COLO829 (cell line): ENCODE data around the gene KDSR.

ENCODE experiments used
- DNase-seq: peaks from one replicate; pipeline ENCODE4 v3.0.0; 2012; ENCODE audit warnings: low spot score

Gene KDSR, protein sequence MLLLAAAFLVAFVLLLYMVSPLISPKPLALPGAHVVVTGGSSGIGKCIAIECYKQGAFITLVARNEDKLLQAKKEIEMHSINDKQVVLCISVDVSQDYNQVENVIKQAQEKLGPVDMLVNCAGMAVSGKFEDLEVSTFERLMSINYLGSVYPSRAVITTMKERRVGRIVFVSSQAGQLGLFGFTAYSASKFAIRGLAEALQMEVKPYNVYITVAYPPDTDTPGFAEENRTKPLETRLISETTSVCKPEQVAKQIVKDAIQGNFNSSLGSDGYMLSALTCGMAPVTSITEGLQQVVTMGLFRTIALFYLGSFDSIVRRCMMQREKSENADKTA

DNA sequence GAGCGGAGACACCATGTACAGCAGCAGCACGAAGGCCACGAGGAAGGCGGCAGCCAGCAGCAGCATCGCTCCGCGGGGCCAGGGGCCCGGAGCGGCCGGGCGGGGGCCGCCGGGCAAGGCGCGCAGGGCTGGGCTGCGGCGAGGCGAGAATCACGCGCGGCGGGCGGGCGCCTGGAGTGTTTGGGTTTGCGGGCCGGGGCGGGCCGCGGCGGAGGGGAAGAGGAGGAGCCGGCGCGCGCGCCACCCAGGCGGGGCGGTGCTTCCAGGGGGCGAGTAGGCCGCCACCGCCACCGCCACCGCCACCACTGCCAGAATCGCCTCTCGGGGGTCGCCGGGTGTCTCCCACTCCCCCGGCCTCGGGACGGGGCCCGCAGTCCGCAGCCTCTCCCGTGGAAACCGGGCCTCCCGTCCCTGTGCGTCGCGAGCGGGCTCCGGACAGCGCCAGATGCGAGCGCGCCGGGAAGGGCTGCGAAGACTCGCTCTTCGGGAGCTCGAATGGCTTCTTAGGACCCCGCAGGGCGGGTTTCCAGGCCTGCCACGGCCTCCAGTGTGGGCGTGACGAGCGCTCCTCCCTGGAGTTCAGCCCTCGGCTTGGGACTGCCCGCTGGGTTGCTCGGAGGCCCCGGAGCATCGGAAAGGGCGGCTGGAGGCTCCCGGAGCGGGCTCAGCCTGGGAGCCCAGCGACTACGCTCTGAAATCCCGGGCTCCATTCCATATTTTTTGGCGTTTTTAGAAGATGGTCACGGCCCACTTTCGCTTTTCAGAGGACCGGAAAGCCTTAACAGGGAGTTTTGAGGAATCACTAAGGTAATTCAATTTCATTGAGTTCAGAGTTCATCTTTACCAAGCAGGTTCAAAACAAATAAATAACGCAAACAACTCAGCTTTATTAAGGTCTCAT is at the start of gene KDSR:
KDSR (minus strand) TSS at position 154 of the 901 bp plus-strand sequence; CDS start at position 66, 88 bp downstream.
- DNase-seq: peak; percentile 91

DNA sequence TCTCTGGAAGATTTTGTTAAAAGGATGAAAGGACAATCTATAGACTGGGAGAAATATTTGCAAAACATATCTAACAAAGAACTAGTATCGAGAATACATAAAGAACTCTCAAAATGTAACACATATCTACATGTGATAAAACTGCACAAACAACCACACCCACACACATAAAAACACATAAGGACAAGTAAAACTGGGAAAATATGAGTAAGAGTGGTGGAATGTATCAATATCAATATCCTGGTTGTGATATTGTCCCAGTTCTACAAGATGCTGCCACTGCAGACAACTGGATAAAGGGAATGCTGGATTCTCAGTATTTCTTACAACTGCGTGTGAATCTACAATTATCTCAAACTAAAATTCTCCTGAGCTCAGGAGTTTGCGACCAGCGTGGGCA is 45.9 kb upstream of the KDSR start:
- DNase-seq: no peak

DNA sequence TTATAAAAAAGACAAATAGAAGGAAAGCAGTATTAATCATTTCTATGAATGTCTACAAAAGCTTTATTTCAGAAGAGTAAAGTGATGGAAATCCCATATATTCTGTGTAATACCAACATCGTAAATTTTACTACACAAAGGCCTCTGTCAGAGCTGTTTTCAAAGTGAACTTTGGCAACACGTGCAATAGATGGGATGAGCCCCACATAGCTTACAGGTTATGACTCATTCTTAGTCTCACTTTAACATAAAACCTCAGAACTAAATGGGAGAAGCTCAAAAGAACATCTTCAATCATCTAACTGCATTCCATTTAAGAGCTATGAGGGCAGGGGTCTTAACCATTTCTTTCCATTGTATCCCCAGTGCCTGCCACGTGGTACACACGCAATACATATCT is 43.8 kb upstream of the KDSR start:
- DNase-seq: peak; percentile 90

DNA sequence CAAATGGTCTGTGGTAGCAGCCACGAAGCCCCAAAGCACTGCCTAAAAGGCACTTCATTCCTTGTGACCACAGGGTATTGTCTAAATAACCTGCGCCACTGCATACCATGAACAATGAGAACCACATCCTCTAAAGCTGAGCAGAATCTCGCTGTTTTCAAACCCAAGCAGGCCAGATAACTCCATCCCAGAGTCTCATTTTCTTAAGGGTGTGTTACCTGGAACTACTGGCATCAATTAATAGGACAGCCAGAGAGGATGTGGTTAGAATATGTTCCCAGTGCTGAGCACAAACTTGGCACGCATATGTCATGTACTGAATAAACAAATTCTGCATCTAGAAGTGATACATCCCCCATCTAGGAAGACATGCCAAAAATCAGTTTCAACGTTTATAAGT is 42.3 kb upstream of the KDSR start:
- DNase-seq: no peak

DNA sequence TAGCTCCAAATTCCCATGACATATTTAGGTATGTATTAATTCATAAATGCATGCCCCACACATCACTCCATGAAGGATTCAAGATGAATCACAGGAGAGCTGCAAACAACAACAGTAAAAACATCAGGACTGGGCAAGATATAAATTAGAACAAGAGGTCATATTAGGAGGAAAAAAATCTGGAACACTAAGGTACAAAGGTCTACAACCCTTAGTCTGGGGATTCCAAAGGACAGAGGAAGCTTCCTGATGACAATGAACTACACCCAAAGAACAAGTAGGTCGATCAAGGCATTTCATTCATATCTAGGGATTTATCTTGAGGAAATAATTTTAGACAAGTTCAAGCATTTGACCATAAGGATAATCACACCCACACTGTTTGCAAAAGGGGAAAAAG is 40.7 kb upstream of the KDSR start:
- DNase-seq: no peak

DNA sequence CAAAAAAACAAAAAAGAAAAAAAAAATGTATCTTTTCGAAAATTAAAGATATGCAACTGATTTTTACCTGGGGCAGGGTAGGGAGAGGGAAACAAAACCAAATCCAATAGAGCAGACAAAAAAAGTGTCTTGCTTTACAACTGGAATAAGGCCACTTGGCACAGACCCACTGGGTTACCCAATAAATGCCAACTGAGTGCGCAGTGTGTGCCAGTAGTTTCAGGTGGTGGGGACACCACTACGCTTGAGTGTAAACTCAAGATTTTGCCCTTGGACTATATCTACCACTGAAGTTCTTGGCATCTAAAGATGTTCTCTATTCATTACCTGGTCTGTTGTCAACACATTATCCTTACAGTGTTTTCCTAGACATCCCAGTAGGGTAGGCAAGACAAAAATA is 39.0 kb upstream of the KDSR start:
- no peak for DNase-seq

DNA sequence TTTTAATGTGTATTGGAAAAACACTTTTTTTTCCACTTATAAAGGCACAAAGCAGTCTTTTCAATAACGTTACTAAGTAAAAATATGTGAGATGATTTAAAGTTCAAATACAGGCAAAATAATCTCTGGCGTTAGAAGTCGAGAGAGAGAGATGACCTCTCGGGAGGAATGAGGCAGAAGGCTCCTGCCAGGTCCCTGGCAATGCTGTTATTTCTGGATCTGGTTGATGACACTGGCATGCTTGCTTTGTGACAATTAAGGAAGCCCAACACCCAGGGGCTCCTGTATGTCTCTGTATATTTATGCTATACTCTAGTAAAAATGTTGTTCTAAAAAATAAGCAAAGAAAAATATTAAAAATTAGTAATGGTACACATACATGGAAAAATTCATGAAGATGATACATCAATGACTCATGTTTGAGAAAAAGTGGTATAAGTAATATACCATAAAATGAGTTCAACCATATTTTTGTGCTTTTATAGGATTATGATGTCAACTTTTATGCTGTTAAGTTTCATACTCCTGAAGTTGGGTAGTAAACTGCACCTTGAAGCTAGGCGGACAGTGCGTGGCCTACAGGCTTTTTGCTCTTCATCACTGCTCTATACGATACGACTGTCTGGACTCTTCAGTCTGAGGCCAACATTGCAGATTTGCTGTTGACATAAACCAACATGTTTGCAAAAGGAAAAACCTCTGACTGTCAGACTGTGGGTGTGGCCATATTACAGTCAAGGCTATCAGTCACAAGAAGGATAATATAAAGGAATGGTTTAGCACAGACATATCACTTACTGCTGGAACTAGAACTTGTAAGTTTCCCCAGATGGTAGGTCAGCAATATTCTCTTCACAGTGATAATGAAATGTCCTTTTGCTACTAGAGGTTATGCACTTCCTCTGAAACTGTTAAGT is 35.5 kb upstream of the KDSR start:
- no peak for DNase-seq

DNA sequence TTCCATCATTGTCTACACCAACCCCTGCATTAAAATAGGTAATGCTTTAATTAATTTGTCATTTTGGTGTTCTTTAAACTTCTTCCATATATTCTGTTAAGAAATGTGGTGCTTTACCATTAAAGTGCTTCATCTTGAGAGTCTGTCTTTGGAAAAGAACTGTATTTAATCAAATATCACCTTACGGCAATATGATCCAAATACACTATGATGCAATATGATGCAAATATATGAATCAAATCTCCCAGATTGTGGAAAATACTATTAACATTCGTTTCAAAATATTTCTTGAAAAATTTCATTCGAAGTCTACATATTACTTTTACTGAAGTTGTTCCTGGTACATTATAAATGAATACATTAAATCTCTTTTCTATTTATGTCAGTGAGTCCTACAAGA is 32.3 kb upstream of the KDSR start:
- DNase-seq: no peak

DNA sequence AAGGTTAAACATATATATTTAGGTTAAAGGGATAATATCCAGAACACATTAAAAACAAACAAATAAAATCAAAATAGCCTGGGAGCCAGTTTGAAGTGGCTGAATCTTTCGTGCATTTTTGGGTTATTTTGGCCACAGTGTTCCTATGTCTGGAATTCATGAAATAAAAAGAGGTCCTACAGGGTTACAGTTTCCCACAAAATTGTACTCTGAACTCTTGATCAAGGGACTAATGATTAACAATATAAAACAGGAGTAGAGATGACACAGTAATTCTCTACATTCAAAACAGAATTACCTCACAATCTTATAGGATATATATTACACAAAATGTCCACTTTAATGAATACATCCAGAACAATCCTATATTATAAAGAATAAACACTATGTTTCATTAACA is 30.3 kb upstream of the KDSR start:
- no peak for DNase-seq

DNA sequence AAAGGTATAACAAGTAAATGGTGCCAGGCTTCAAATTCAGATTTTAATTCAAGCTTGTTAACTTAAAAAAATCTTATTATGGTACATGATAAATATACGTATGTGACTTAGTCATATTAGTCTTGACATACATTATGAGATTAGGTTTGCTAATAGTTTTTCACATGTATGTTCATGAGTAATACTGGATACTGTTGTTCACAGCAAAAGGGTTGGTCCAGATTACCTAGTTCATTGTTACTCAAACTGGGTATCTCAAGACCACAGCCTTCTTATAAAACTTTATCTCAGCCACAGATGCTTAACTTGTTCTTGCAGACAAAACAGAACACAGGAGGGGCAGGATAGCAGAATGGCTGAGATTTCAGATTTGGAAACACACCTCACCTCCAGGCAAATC is 28.5 kb upstream of the KDSR start:
- DNase-seq: no peak

DNA sequence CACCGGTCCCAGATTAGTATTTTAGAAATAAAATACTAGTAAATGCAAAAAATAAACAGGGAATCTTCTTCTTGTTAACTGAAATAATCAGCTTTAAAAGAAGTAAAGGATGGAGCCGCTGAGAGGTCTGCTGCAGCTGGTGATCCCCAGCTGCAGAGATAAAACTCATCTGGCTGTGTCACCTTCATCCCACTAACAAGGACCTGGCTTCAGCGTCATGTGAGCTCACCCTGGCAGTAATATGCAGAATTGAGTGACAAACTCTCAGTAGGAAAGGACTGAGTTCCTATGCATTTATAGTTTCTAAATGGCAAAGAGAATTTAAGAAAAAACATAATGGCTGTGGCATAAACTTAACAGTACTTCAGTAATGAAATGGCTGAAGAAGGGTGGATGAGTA is 27.9 kb upstream of the KDSR start:
- no peak for DNase-seq

DNA sequence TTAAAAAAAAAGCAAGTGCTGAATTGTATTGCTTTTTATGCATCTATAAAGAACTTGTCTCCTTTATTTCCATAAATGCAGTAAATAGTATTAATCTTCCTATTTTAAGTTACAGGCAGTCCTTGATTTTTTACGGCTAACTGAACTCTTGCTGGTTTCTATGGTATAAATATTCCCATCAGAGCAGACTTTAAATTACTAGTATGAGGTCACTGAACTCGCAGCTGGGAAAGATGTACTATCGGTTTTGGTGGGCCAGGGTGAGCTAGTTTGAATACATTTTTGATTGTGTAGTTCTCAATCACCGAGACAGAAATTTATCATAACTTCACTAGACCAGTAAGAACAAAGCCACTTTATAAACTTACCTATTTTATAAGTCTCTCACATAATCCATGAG is 20.9 kb upstream of the KDSR start:
- DNase-seq: no peak

DNA sequence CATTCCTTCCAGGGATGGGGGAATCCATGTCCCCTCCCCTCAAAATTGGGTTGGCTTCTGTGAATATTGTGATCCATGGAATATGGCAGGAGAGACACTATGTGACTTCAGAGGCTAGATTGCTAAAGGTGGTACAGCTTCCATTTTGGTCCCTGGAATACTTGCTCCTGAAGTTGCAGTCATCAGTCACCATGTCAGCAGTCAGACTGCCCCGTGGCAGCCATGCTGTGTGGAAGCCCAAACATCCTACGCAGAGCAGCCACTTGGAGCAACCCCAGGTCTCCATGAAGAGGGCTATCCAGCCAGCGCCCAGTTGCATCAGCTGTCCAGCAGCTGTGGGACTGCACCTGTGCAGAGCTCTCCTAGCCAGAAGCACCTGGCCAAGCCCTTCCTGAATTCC is 15.8 kb upstream of the KDSR start:
- DNase-seq: no peak

DNA sequence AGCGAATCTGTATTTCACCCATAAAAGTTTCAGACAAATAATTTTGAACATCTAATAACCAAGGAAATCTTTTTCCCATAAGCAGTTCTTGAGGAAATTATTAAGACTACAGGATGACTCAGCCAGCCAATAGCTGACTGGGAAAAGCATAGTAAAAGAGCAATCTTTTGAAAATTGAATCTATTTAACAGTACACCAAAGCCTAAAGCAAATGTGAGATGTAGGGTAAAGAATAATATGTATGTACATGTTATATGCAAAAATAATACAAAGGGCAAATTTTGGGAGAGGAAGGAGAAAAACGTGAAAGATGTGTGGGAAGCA is 12.6 kb upstream of the KDSR start:
- DNase-seq: no peak

DNA sequence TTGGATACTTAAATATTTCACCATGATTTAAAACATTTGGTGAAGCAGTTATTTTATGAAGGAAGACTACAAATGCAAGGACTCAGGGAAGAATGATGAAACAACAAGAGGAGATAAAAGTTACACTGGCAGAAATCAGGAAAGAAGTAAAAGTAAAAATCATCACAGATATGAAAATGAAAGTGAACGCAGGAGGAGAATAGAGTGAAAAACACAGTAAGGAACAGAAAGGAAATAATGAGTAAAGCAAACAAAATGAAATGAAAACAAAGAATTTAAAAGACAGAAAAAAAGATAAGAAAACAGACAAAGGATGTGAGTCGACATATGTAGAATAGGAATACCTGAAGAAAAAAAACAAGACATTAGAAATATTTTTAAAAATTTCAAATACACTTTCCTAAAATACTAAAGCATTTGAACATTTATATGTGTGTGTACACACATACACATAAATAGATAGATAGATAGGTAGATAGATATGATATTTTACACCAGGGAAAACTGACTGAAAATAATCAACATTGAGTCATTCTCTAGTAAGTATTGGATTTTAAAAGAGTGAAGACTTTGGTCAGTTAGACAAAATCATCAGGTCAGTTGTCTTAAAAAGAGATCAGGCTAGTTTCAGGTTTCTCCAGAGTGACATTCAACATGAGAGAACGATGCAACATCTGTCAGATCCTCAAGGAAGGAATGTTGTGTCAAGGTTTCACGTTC is 12.1 kb upstream of the KDSR start:
- no peak for DNase-seq

DNA sequence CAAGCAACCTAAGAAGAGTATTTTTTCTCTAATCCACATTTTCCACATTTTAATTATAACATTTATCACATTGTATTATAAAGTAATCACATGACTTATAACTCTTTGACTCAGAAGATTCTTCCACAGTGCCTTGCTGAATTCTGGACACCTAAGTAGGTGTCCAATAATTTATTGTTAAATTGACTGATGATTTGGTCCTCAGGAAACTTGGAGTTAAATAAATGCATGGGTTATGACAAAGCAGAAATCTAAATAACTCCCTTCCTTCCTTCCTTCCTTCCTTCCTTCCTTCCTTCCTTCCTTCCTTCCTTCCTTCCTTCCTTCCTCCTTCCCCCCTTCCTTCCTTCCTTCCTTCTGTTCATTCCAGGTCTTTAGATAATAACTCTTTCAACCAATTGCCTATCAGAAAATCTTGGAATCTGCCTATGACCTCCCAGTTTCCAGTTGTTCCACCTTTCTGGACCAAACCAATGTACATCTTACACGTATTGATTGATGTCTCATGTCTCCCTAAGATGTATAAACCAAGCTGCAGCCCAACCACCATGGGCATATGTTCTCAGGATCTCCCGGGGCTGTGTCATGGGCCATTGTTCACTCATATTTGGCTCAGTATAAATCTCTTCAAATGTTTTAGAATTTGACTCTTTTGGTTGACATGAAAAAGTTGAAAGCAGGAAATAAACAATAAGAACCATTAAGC is 10.4 kb upstream of the KDSR start:
- DNase-seq: no peak

DNA sequence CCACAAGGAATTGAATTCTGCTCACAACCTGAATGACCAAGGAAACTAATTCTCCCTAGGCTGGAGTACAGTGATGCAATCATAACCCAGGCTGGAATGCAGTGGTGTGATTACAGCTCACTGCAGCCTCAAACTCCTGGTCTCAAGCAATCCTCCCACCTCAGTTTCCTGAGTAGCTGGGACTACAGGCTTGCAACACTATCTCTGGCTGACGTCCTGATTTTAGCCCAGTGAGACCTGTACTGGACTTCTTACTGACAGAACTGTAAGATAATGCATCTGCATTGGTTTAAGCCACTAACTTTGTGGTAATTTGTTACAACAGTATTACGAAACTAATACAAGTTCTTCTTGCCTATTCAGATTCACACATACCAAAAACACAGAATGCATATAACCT is 9.5 kb upstream of the KDSR start:
- DNase-seq: no peak

DNA sequence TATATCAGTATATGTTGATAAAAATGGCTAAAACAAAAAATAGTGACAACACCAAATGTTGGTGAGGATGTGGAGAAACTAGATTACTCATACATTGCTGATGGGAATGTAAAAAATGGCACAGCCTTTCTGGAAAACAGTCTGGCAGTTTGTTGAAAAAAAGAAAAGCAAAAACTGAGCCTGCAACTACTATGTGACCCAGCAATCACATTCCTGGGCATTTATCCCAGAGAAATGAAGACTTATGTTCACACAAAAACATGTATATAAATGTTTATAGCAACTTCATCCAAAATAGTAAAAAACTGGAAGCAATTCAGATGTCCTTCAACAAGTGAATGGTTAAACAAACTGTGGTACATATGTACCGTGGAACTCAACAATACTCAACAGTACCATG is 7.5 kb upstream of the KDSR start:
- DNase-seq: no peak

DNA sequence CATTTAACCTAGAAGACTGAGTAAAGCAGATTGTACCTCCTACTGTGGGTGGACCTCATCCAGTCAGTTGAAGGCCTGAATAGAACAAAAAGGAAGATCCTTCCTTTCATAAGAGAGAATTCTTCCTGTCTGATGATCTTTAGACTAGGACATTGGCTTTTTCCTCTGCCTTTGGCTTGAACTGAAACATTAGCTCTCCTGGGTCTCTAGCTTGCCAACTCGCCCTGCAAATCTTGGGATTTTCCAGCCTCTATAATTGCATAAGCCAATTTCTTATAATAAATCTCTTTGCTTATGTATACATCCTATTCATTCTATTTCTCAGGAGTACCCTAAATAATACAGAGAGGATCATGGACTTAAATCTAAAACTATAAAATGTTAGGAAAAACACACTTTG is 6.2 kb upstream of the KDSR start:
- DNase-seq: no peak

DNA sequence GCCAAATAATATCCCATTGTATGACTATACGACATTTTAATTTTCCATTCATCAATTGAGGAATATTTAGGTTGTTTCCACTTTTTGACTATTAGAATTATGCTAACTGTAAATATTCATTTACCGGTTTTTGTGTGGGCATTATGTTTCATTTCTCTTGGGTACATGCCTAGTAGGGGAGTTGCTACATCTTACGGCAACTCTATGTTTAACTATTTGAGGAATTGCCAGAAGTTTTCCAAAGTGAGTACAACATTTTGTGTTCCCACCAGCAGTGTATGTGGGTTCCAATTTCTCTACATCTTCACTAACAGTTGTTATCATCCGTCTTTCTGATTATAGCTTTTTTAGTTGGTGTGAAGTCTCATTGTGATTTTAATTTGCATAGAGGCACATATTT is 1.6 kb upstream of the KDSR start:
- DNase-seq: no peak
